H9 (cell line): ENCODE data around the gene MDFIC. TPM values are rescaled to one million over a fixed set of nuclear protein-coding genes. Genes with fewer than 3 reads are reported as not detected.

Experiments
- DNase-seq: peaks from one replicate; pipeline ENCODE4 v3.0.0-alpha.2; 2017
- H2AFZ ChIP-seq: one replicate; pipeline ENCODE4 v1.6.1; 2013; ENCODE audit warnings: mild to moderate bottlenecking, low read length, control low read depth, moderate library complexity
- H2AK5ac ChIP-seq: 2 replicates; pipeline ENCODE4 v1.6.1; 2013; ENCODE audit warnings: low read length, control low read depth, mixed read lengths; ENCODE audit not compliant: insufficient read length
- H2BK120ac ChIP-seq: one replicate; pipeline ENCODE4 v1.6.1; 2013; ENCODE audit warnings: low read depth, mild to moderate bottlenecking, low read length, control low read depth, inconsistent platforms; ENCODE audit not compliant: poor library complexity, severe bottlenecking
- H2BK12ac ChIP-seq: 2 replicates; pipeline ENCODE4 v1.6.1; 2013; ENCODE audit warnings: low read length, control low read depth, mixed read lengths, low read depth; ENCODE audit not compliant: insufficient read length
- H2BK15ac ChIP-seq: 2 replicates; pipeline ENCODE4 v1.6.1; 2013; ENCODE audit warnings: low read depth, low read length, control low read depth
- H2BK20ac ChIP-seq: one replicate; pipeline ENCODE4 v1.6.1; 2013; ENCODE audit warnings: low read depth, mild to moderate bottlenecking, low read length, control low read depth, inconsistent platforms; ENCODE audit not compliant: poor library complexity, severe bottlenecking
- H2BK5ac ChIP-seq: 2 replicates; pipeline ENCODE4 v1.6.1; 2013; ENCODE audit warnings: low read length, control low read depth, mixed read lengths; ENCODE audit not compliant: insufficient read length
- H3K14ac ChIP-seq: 2 replicates; pipeline ENCODE4 v1.6.1; 2013; ENCODE audit warnings: low read length, control low read depth; ENCODE audit not compliant: insufficient read depth
- H3K18ac ChIP-seq: 2 replicates; pipeline ENCODE4 v1.6.1; 2013; ENCODE audit warnings: low read depth, mild to moderate bottlenecking, mixed read lengths, low read length, control low read depth; ENCODE audit not compliant: insufficient read length
- H3K23ac ChIP-seq: 2 replicates; pipeline ENCODE4 v1.6.1; 2013; ENCODE audit warnings: low read length, control low read depth, mixed read lengths, low read depth; ENCODE audit not compliant: insufficient read length
- H3K23me2 ChIP-seq: 2 replicates; pipeline ENCODE4 v1.6.1; 2013; ENCODE audit warnings: low read depth, mild to moderate bottlenecking, mixed read lengths, low read length, control low read depth; ENCODE audit not compliant: insufficient read length, poor library complexity, severe bottlenecking
- H3K27ac ChIP-seq: 2 replicates; pipeline ENCODE4 v1.5.1; 2013; ENCODE audit warnings: low read length, control low read depth, mixed read lengths, low read depth; ENCODE audit not compliant: insufficient read length
- H3K27me3 ChIP-seq: 2 replicates; pipeline ENCODE4 v1.6.1; 2013; ENCODE audit warnings: low read length, control low read depth, inconsistent platforms; ENCODE audit not compliant: insufficient read depth
- H3K4ac ChIP-seq: 2 replicates; pipeline ENCODE4 v1.6.1; 2013; ENCODE audit warnings: low read depth, mild to moderate bottlenecking, control low read depth, inconsistent platforms, low read length, moderate library complexity
- H3K4me1 ChIP-seq: 2 replicates; pipeline ENCODE4 v1.6.1; 2013; ENCODE audit warnings: low read length, control low read depth, inconsistent platforms; ENCODE audit not compliant: insufficient read depth
- H3K4me2 ChIP-seq: 2 replicates; pipeline ENCODE4 v1.6.1; 2013; ENCODE audit warnings: low read length, control low read depth, mixed read lengths; ENCODE audit not compliant: insufficient read length, insufficient read depth
- H3K56ac ChIP-seq: 2 replicates; pipeline ENCODE4 v1.6.1; 2013; ENCODE audit warnings: low read depth, mild to moderate bottlenecking, mixed read lengths, low read length, control low read depth; ENCODE audit not compliant: insufficient read length
- H3K79me1 ChIP-seq: 2 replicates; pipeline ENCODE4 v1.6.1; 2013; ENCODE audit warnings: low read depth, mild to moderate bottlenecking, moderate library complexity, low read length, control low read depth, inconsistent platforms; ENCODE audit not compliant: insufficient read depth, poor library complexity, severe bottlenecking
- H3K79me2 ChIP-seq: 2 replicates; pipeline ENCODE4 v1.6.1; 2013; ENCODE audit warnings: low read length, control low read depth, inconsistent platforms; ENCODE audit not compliant: insufficient read depth
- H3K9ac ChIP-seq: 2 replicates; pipeline ENCODE4 v1.6.1; 2013; ENCODE audit warnings: low read length, control low read depth, mixed read lengths; ENCODE audit not compliant: insufficient read length; ENCODE audit errors: extremely low read depth
- H3K9me3 ChIP-seq: one replicate; pipeline ENCODE4 v1.6.1; 2013; ENCODE audit warnings: low read depth, low read length, inconsistent platforms; ENCODE audit not compliant: control insufficient read depth
- H3T11ph ChIP-seq: one replicate; pipeline ENCODE4 v1.6.1; 2013; ENCODE audit warnings: mild to moderate bottlenecking, low read length, control low read depth, inconsistent platforms
- H4K20me1 ChIP-seq: one replicate; pipeline ENCODE4 v1.6.1; 2013; ENCODE audit not compliant: control insufficient read depth, insufficient read length, insufficient read depth
- H4K5ac ChIP-seq: 2 replicates; pipeline ENCODE4 v1.6.1; 2013; ENCODE audit warnings: low read depth, mild to moderate bottlenecking, mixed read lengths, low read length, control low read depth; ENCODE audit not compliant: insufficient read length
- H4K8ac ChIP-seq: replicated peaks from 2 replicates; pipeline ENCODE4 v1.6.1; 2013; ENCODE audit warnings: low read length, control low read depth, mixed read lengths, low read depth; ENCODE audit not compliant: insufficient read length
- H4K91ac ChIP-seq: 2 replicates; pipeline ENCODE4 v1.6.1; 2013; ENCODE audit warnings: low read depth, mild to moderate bottlenecking, moderate library complexity, mixed read lengths, low read length, control low read depth; ENCODE audit not compliant: insufficient read length
- H3K27ac Mint-ChIP-seq, 3 experiments: 2 replicates in 2 of 3; 3 replicates in 1 of 3; pipeline ENCODE4 v1.8.0; 2020 to 2021; ENCODE audit warnings: mixed read lengths in 3 of 3, mild to moderate bottlenecking in 1 of 3, moderate library complexity in 1 of 3
- H3K27me3 Mint-ChIP-seq: 2 replicates; pipeline ENCODE4 v1.8.0; 2021; ENCODE audit warnings: low read depth, mild to moderate bottlenecking, moderate library complexity, mixed read lengths
- H3K36me3 Mint-ChIP-seq, 3 experiments: 2 replicates in 2 of 3; 3 replicates in 1 of 3; pipeline ENCODE4 v1.8.0; 2020 to 2021; ENCODE audit warnings: low read depth in 3 of 3, mixed read lengths in 3 of 3; ENCODE audit not compliant: insufficient read depth in 1 of 3
- H3K4me1 Mint-ChIP-seq, 2 experiments: 2 replicates each; pipeline ENCODE4 v1.8.0; 2020; ENCODE audit warnings: mixed read lengths in 2 of 2
- H3K4me3 Mint-ChIP-seq, 2 experiments: 2 replicates in 1 of 2; 3 replicates in 1 of 2; pipeline ENCODE4 v1.8.0; 2020 to 2021; ENCODE audit warnings: mild to moderate bottlenecking in 2 of 2, mixed read lengths in 2 of 2, moderate library complexity in 1 of 2
- H3K9me3 Mint-ChIP-seq, 2 experiments: 2 replicates in 1 of 2; 3 replicates in 1 of 2; pipeline ENCODE4 v1.8.0; 2020; ENCODE audit warnings: mild to moderate bottlenecking in 2 of 2, mixed read lengths in 2 of 2, moderate library complexity in 1 of 2
- CTCF ChIP-seq: fragments of 200-600 bp; sonication (generic); conservative IDR thresholded peaks from 3 replicates; pipeline ENCODE4 v1.8.0; 2021; ENCODE audit warnings: antibody characterized with exemption, mild to moderate bottlenecking
- WGBS: extraction: QIAGEN DNeasy Blood & Tissue Kit; methylation state at CpG from one replicate; pipeline ENCODE4 v1.1.7; 2013; ENCODE audit warnings: missing lambda C conversion rate, low lambda C conversion rate, mixed read lengths; ENCODE audit not compliant: insufficient read length; ENCODE audit errors: extremely low coverage; 5-methylcytosine and 5-hydroxymethylcytosine counted together
- total RNA-seq: library from RNA; stranded (reverse); gene quantifications from 2 replicates; pipeline ENCODE4 v1.2.1, GENCODE V29; 2021

The MDFIC gene
- total RNA-seq, 1 experiment from 2014 or later: 2.0 TPM

DNA sequence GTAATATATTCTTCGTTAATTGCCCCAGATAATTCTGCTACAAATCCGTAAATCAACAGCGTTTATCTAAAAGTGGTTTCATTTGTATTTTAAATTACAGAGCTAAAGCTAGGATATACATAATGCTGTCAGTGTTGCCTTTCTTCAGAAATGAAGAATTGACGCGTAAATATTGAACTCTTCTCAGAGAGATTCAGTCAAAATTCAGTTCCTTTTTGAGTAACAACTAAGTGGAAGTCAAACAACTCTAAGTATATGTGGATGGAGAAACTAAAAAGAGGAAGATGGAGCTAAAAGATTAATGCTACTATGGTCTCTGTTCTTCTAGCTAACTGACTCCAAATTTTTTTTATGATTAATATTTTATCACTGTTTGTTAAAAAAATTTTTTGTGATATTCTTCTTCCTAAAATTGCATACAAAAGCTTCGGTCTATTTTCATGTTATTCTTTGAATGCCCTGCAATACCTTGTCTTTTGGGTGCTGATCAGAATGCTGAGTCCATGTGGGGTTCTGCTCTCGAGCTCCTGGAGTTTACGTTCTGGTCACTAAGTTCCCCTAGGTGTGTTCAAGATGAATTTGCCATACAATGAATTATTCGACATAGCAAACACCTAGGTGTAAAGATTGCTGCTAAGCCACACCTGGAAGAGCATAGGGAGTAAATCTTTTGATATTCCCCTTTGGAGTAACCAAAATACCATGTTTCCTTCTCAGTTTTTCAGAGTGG is 20.7 kb downstream of the MDFIC start:
- Histone ChIP-seq H4K8ac (no peak overlapping the region), H2AK5ac (no peak overlapping the region), H2BK20ac (no peak overlapping the region), H3K27me3 (no peaks in the 10 kb centered on the region), H2BK120ac (no peak overlapping the region), H3K9me3 (no peaks in the 10 kb centered on the region), H2BK12ac (no peak overlapping the region), H4K91ac (no peak overlapping the region), H4K20me1 (no peaks in the 10 kb centered on the region), H2AFZ (no peak overlapping the region), H3K23ac (no peak overlapping the region), H3K56ac (no peak overlapping the region), H2BK5ac (no peak overlapping the region), H3K79me1 (no peaks in the 10 kb centered on the region), H3K9ac (no peak overlapping the region), H3K14ac (no peak overlapping the region), H3K23me2 (no peaks in the 10 kb centered on the region), H2BK15ac (no peak overlapping the region), H4K5ac (no peak overlapping the region), H3K79me2 (no peaks in the 10 kb centered on the region), H3K4me1 (peaks cover 4% of the 10 kb centered on the region; the same call in 1 of the 2 replicates), H3K27ac (no peak overlapping the region), H3T11ph (no peak overlapping the region), H3K18ac (no peak overlapping the region), H3K4me2 (no peak overlapping the region), H3K4ac (no peak overlapping the region)
- Mint-ChIP-seq H3K4me3 (no peak overlapping the region), H3K9me3 (no peaks in the 10 kb centered on the region), H3K4me1 (peaks cover 8 to 18% of the 10 kb centered on the region in 2 experiments), H3K27ac (no peak overlapping the region; a peak in 1 of 7 replicates), H3K27me3 (no peaks in the 10 kb centered on the region; the same call in 1 of the 2 replicates), H3K36me3 (no peaks in the 10 kb centered on the region; a peak in 2 of 7 replicates)
- no peak for DNase-seq
- no CpG with 5 or more reads among the region's 9 CpGs for WGBS
- no peak for TF ChIP-seq CTCF
